Hepatocyte (in vitro differentiated cells): ENCODE results near the gene DHCR24.

Source experiments
- EZH2 ChIP-seq: fragments of 200-600 bp; sonication (generic); IDR thresholded peaks from 2 replicates; pipeline ENCODE4 v1.6.1; 2016; ENCODE audit warnings: antibody characterized with exemption, mild to moderate bottlenecking, borderline replicate concordance
- EZH2phosphoT487 ChIP-seq: fragments of 200-600 bp; sonication (generic); IDR thresholded peaks from one replicate; pipeline ENCODE4 v1.6.1; 2018; ENCODE audit warnings: antibody characterized with exemption, mild to moderate bottlenecking, low read depth, moderate library complexity; ENCODE audit not compliant: unreplicated experiment, severe bottlenecking
- TF ChIP-seq, protein P1 (sequence below): fragments of 200-600 bp; sonication (generic); IDR thresholded peaks from 2 replicates; pipeline ENCODE4 v1.5.1; 2016; ENCODE audit warnings: antibody characterized with exemption, mild to moderate bottlenecking; ENCODE audit not compliant: poor library complexity

DNA sequence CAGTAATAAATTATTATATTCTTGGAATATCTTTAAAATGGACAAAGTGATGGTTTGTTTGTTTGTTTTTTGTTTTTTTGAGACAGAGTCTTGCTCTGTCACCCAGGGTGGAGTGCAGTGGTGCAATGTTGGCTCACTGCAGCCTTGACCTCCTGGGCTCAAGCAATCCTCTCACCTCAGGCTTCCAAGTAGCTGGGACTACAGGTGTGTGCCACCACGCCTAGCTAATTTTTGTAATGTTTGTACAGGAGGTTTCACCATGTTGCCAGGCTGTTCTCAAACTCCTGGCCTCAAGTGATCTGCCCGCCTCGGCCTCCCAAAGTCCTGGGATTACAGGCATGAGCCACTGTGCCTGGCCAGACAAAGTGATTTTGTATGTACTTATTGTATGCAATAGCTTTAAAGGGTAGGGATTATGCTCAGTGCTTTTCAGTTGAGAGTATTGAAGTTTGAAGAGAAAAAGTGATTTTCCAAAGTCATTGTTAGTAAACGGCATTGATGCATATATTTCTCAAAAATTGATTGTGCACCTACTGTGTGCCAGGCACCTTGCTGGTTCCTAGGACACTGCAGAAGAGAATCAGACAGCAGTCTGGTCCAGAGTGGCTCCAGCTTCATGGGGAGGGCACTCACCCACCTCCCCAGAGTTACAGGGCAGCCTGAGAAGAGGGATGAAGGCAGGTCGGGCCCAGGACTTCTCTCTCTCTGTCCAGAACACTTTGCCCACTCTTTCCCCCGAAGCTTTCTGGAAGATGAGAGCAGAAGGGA lies 51.7 kb downstream of the DHCR24 start:
- TF ChIP-seq EZH2phosphoT487 (no peak), EZH2 (no peak)
- TF ChIP-seq, protein P1, sequence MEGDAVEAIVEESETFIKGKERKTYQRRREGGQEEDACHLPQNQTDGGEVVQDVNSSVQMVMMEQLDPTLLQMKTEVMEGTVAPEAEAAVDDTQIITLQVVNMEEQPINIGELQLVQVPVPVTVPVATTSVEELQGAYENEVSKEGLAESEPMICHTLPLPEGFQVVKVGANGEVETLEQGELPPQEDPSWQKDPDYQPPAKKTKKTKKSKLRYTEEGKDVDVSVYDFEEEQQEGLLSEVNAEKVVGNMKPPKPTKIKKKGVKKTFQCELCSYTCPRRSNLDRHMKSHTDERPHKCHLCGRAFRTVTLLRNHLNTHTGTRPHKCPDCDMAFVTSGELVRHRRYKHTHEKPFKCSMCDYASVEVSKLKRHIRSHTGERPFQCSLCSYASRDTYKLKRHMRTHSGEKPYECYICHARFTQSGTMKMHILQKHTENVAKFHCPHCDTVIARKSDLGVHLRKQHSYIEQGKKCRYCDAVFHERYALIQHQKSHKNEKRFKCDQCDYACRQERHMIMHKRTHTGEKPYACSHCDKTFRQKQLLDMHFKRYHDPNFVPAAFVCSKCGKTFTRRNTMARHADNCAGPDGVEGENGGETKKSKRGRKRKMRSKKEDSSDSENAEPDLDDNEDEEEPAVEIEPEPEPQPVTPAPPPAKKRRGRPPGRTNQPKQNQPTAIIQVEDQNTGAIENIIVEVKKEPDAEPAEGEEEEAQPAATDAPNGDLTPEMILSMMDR, result no peak
